Prostate gland (tissue), 2 donors: ENCODE data around the gene MPV17.
"Not testable (repeated sequence)": the region's sequence is repeated elsewhere in the genome, so short reads cannot be mapped to it uniquely, and the experiment has no call there.

Source experiments
- POLR2AphosphoS5 ChIP-seq: sonication (generic); formaldehyde crosslinking; IDR thresholded peaks from one replicate; pipeline ENCODE4 v1.6.1; 2017; ENCODE audit warnings: antibody characterized with exemption
- TF ChIP-seq, protein P1 (sequence below), 4 experiments: fragments of 200-600 bp in 2 of 4; fragments of 450-650 bp in 2 of 4; sonication (generic) in 2 of 4; IDR thresholded peaks; 1 replicate in 3 of 4; 2 replicates in 1 of 4; pipeline ENCODE4 v1.5.1; 2016 to 2019; ENCODE audit warnings: antibody characterized with exemption in 4 of 4, mild to moderate bottlenecking in 2 of 4, moderate library complexity in 2 of 4

DNA sequence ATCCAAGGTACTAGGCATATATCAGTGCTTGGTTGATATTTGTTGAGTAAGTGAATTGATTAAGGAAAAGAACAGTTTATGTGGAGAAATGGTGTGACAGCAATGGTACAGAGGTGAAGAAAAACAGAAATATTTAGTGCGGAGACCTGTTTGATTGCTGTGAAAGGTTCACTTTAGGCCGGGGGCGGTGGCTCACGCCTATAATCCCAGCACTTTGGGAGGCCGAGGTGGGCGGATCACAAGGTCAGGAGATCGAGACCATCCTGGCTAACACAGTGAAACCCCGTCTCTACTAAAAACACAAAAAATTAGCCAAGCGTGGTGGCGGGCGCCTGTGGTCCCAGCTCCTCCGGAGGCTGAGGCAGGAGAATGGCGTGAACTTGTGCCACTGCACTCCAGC, 54.6 kb downstream of the MPV17 start:
- TF ChIP-seq, protein P1, sequence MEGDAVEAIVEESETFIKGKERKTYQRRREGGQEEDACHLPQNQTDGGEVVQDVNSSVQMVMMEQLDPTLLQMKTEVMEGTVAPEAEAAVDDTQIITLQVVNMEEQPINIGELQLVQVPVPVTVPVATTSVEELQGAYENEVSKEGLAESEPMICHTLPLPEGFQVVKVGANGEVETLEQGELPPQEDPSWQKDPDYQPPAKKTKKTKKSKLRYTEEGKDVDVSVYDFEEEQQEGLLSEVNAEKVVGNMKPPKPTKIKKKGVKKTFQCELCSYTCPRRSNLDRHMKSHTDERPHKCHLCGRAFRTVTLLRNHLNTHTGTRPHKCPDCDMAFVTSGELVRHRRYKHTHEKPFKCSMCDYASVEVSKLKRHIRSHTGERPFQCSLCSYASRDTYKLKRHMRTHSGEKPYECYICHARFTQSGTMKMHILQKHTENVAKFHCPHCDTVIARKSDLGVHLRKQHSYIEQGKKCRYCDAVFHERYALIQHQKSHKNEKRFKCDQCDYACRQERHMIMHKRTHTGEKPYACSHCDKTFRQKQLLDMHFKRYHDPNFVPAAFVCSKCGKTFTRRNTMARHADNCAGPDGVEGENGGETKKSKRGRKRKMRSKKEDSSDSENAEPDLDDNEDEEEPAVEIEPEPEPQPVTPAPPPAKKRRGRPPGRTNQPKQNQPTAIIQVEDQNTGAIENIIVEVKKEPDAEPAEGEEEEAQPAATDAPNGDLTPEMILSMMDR (IDR thresholded peaks at IDR 0.05) = not testable (repeated sequence)
- TF ChIP-seq POLR2AphosphoS5 = not testable (repeated sequence)
